GM12873 (cell line): ENCODE data around the gene HS3ST6.

Experiments
- TF ChIP-seq, protein P1 (sequence below): IDR thresholded peaks from 2 replicates; pipeline ENCODE4 v1.5.1; 2012; ENCODE audit warnings: low read depth, mild to moderate bottlenecking, moderate library complexity, low read length, control low read depth; ENCODE audit not compliant: insufficient read depth; ENCODE audit errors: missing control alignments

The HS3ST6 gene

DNA sequence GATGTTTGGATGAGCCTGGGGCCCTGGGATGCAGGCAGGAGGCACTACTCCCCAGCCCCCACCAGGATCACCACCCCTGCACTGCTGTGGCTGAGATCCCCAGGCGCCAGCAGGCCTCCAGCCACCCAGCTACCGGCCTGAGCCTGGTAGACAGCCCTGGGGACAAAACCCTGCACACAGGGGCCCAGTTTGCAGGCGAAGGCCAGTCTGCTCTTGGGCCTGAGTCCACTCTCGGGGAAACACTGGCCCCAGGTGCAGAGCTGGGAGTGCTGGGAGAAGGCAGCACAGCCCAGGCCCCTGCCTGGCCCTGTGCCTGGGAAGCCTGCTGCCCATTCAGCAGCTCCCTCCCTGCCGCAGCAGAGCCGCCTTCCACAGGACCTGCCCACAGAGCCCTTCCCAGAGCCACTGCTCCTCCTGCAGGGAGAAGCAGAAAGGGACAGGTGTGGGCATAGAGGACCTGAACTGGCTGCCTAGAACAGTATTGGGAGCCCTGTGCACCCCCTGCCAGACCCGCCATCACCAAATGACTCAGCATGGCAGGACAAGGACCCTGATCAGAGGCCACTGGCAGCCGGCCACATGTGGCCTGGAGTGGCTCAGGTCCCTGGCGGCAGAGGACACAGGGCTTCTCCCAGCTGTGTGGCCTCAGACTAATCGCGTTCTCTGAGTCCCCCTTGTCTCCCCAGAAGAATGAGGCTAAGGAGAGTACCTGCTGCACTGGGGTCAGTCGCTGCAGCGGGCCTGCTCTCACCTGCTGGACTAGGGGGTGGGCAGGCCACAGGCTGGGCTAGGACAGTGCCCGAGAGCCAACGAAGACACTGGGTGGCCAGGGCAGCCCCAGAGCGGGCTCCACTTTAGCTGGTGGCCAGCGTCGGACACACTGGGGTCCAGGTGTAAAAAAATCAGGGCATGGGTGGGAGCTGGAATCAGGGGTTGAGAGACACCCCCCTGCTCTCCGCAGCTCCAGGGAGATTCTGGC is 14.1 kb upstream of the HS3ST6 start:
- TF ChIP-seq, protein P1, sequence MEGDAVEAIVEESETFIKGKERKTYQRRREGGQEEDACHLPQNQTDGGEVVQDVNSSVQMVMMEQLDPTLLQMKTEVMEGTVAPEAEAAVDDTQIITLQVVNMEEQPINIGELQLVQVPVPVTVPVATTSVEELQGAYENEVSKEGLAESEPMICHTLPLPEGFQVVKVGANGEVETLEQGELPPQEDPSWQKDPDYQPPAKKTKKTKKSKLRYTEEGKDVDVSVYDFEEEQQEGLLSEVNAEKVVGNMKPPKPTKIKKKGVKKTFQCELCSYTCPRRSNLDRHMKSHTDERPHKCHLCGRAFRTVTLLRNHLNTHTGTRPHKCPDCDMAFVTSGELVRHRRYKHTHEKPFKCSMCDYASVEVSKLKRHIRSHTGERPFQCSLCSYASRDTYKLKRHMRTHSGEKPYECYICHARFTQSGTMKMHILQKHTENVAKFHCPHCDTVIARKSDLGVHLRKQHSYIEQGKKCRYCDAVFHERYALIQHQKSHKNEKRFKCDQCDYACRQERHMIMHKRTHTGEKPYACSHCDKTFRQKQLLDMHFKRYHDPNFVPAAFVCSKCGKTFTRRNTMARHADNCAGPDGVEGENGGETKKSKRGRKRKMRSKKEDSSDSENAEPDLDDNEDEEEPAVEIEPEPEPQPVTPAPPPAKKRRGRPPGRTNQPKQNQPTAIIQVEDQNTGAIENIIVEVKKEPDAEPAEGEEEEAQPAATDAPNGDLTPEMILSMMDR = no peak

DNA sequence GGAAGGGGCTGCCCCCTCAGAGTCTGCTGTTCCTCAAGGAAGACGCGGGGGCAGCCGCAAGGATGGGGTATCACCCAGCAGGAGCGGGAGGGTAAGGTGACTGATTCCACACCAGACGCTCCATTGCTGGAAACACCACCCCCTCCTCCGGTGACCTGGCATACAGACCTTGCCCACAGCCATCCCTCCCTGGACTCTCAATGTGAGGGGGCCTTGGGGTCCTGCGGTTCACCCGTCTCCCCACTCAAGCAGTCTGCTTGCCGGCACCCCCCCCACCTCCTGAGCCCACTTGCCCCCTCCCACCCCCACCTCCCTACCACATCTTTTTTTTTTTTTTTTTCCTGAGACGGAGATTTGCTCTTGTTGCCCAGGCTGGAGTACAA is 12.1 kb upstream of the HS3ST6 start:
- TF ChIP-seq, protein P1 = no peak

DNA sequence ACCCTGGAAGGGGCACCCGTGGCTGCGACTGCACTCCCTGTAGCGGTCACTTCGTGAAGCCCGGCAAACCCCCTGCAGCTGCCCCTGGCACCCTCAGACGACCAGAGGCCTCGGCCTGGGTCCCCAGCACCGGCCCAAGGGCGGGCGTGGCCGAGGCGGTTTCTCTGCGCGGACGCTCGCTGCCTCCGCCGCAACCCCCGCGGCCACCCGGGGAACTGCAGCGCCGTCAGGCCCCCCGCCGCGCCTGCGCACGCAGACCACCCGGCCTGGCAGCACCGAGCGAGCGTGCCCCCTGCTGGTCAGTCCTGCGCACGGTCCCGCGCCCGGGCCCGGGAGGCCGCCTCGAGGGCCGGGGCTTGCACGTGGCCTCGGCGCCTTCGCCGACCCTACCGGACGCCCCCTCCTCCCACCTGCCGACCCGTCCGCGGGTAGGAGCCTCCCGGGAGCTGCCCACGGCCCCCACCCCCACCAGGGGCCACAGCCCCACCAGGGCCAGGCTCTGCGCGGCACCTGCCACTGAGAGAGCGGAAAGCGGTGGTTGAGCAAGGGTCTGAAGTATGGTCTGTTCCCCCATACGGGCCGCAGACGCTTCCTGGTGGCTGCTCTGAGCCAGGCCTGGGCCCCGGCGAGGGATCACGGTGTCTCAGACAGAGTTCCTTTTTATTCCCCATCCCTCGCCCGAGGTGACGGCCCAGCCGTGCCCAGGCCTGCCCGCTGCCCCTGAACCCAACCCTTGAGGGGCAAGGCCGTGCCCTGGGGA is 11.5 kb upstream of the HS3ST6 start:
- TF ChIP-seq, protein P1 = peak; percentile 89

DNA sequence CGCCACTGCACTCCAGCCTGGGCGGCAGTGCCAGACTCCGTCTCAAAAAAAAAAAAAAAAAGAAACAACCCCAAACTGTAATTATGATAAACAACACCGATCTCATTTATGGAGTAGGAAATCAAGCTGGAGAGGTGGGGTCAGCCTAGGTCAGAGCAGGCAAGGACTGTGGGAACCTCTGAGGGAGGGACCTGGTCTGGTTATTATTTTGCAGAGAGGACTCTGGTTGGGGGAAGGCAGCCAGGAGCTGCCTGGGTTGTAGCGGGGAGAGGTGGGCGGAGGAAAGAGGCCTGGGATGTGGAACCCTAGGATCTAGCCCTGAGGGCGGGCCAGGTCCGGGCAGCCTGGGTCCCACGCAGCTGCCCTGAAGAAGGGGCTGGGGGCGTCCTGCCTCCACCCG is 10.9 kb upstream of the HS3ST6 start:
- TF ChIP-seq, protein P1 = no peak

DNA sequence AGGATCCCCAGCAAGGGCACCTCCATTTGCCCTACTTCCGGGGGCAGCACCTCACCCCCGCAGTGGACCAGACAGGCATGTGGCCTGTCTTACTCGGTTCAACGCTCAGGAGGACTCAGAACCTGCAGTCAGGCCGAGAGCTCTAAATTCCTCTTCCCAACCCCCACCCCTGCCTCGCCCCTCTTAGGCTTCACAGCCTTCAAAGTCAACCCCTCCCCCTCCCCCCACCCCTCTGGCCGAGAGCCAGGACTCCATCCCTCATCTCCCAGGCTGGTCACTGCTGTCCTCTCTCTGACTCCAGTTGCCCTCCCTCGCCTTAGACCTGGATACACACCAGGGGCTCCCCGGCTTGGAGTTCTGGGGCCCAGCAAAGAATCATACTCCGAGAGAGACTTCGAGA is 8.1 kb upstream of the HS3ST6 start:
- TF ChIP-seq, protein P1 = no peak

DNA sequence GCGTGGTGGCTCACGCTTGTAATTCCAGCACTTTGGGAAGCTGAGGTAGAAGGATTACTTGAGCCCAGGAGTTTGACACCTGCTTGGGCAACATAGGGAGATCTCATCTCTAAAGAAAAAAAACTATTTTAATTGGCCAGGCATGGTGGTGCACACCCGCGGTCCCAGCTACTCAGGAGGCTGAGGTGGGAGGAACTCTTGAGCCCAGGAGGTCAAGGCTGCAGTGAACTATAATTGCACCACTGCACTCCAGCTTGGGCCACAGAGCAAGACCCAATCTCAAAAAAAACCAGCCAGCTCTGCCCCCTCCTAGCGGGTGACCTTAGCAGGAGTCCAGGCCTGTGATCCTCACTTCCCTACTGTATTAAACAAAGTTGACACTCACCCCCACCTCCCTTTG is 5.9 kb upstream of the HS3ST6 start:
- TF ChIP-seq, protein P1 = no peak
